GM12878 (cell line): Measurements from ENCODE around the gene C14orf93. TPM values are rescaled to one million over a fixed set of nuclear protein-coding genes. Genes with fewer than 3 reads are reported as not detected.

Experiments
- ATAC-seq: fragments of 200-7000 bp; cut with Tn5 transposase; 3 replicates; pipeline ENCODE4 v1.9.1; 2020; ENCODE audit warnings: mild to moderate bottlenecking, moderate library complexity
- BruUV-seq: library from RNA; stranded (reverse); fragments of 400-500 nt; replicated peaks from 2 replicates; lab custom pipeline; 2021; lab: Mats Ljungman, UMichigan
- CTCF ChIA-PET: fragments of 300-600 bp; sonication (Branson Sonifier 250); formaldehyde crosslinking; extraction: SDS; loops from one replicate; lab custom pipeline; 2021; ENCODE audit warnings: inconsistent platforms; lab: Yijun Ruan, JAX
- POLR2A ChIA-PET: fragments of 350-600 bp; formaldehyde crosslinking; extraction: SDS; loops from one replicate; lab custom pipeline; 2021; ENCODE audit warnings: inconsistent platforms; lab: Charles Lee
- RAD21 ChIA-PET: fragments of 300-600 bp; sonication (Branson Sonifier 250); formaldehyde crosslinking; loops from one replicate; lab custom pipeline; 2023; ENCODE audit warnings: antibody characterized with exemption; ENCODE audit not compliant: unreplicated experiment; lab: Charles Lee
- SMC1A ChIA-PET: fragments of 300-600 bp; sonication (Branson Sonifier 250); formaldehyde crosslinking; loops from one replicate; lab custom pipeline; 2023; ENCODE audit not compliant: unreplicated experiment, uncharacterized antibody; lab: Charles Lee
- DNase-seq: peaks from one replicate; pipeline ENCODE4 v3.0.0-alpha.2; 2011; ENCODE audit warnings: low read depth, low spot score
- FAIRE-seq: peaks from 3 replicates; lab custom pipeline; 2011; peaks lifted over from hg19 to GRCh38; lab: Jason Lieb, UNC
- H2AFZ ChIP-seq: 2 replicates; pipeline ENCODE4 v1.6.0; 2011; ENCODE audit warnings: low read depth, low read length, control low read depth; ENCODE audit not compliant: control insufficient read depth
- H3K27ac ChIP-seq: 2 replicates; pipeline ENCODE4 v1.5.1; 2011; ENCODE audit warnings: control low read depth; ENCODE audit not compliant: control insufficient read depth, insufficient read depth
- H3K27me3 ChIP-seq, 2 experiments: replicated peaks in 1 of 2; 2 replicates each; pipeline versions ENCODE4 v1.6.0 to v1.6.1; 2011; ENCODE audit warnings: low read length in 1 of 2; ENCODE audit not compliant: control insufficient read depth in 2 of 2, insufficient read depth in 2 of 2
- H3K36me3 ChIP-seq, 2 experiments: 2 replicates each; pipeline ENCODE4 v1.5.1; 2011; ENCODE audit warnings: low read length in 1 of 2; ENCODE audit not compliant: control insufficient read depth in 2 of 2, insufficient read depth in 2 of 2
- H3K4me1 ChIP-seq: 2 replicates; pipeline ENCODE4 v1.6.1; 2011; ENCODE audit warnings: mild to moderate bottlenecking, low read length, moderate library complexity, mixed read lengths; ENCODE audit not compliant: control insufficient read depth, insufficient read depth
- H3K4me2 ChIP-seq: 2 replicates; pipeline ENCODE4 v1.6.0; 2011; ENCODE audit warnings: control low read depth; ENCODE audit not compliant: control insufficient read depth, insufficient read depth
- H3K4me3 ChIP-seq: fragments of 200-600 bp; sonication (generic); 2 replicates; pipeline ENCODE4 v1.5.1; 2016
- H3K79me2 ChIP-seq: 2 replicates; pipeline ENCODE4 v1.6.0; 2011; ENCODE audit warnings: low read length; ENCODE audit not compliant: control insufficient read depth, insufficient read depth
- H3K9ac ChIP-seq: 2 replicates; pipeline ENCODE4 v1.8.0; 2011; ENCODE audit warnings: low read length, control low read depth, mixed read lengths; ENCODE audit not compliant: control insufficient read depth, insufficient read depth
- H3K9me3 ChIP-seq: replicated peaks from 3 replicates; pipeline ENCODE4 v1.5.1; 2011; ENCODE audit warnings: mild to moderate bottlenecking, low read length; ENCODE audit not compliant: control insufficient read depth, insufficient read depth
- H4K20me1 ChIP-seq: 2 replicates; pipeline ENCODE4 v1.6.0; 2011; ENCODE audit not compliant: control insufficient read depth, insufficient read depth
- BACH1 ChIP-seq: fragments of 450-650 bp; IDR thresholded peaks from 2 replicates; pipeline ENCODE4 v1.6.1; 2017; ENCODE audit warnings: mild to moderate bottlenecking, borderline replicate concordance
- CHD1 ChIP-seq: IDR thresholded peaks from 2 replicates; pipeline ENCODE4 v1.6.1; 2012; ENCODE audit warnings: low read depth, low read length, improper control_type of control experiment
- CHD4 ChIP-seq: fragments of 200-600 bp; sonication (generic); IDR thresholded peaks from 2 replicates; pipeline ENCODE4 v1.6.1; 2016; ENCODE audit warnings: mild to moderate bottlenecking
- E2F8 ChIP-seq: fragments of 450-650 bp; IDR thresholded peaks from 2 replicates; pipeline ENCODE4 v1.6.1; 2018; ENCODE audit warnings: mild to moderate bottlenecking, low read depth, moderate library complexity; ENCODE audit not compliant: partially characterized antibody
- GABPA ChIP-seq: IDR thresholded peaks from 2 replicates; pipeline ENCODE4 v1.6.1; 2014; ENCODE audit warnings: antibody characterized with exemption, low read depth, mild to moderate bottlenecking, inconsistent platforms
- KDM1A ChIP-seq: fragments of 200-600 bp; sonication (generic); IDR thresholded peaks from 2 replicates; pipeline ENCODE4 v1.6.1; 2016; ENCODE audit warnings: borderline replicate concordance
- NFYA ChIP-seq: IDR thresholded peaks from 2 replicates; pipeline ENCODE4 v1.6.1; 2011; ENCODE audit warnings: low read depth, mild to moderate bottlenecking, low read length, improper control_type of control experiment, borderline replicate concordance
- ZNF274 ChIP-seq: IDR thresholded peaks from one replicate; pipeline ENCODE4 v1.8.0; 2011; ENCODE audit not compliant: insufficient read length, insufficient read depth
- ZNF592 ChIP-seq: fragments of 450-650 bp; IDR thresholded peaks from 2 replicates; pipeline ENCODE4 v1.6.1; 2017; ENCODE audit warnings: mild to moderate bottlenecking, moderate library complexity
- ZSCAN29 ChIP-seq: fragments of 450-650 bp; IDR thresholded peaks from 2 replicates; pipeline ENCODE4 v1.6.1; 2017; ENCODE audit warnings: mild to moderate bottlenecking, moderate library complexity
- WGBS: methylation state at CpG from one replicate; pipeline ENCODE4 v1.1.6; 2016; ENCODE audit warnings: low lambda C conversion rate; ENCODE audit not compliant: insufficient replicate concordance, insufficient coverage; ENCODE audit errors: missing lambda C conversion rate; 5-methylcytosine and 5-hydroxymethylcytosine counted together
- in situ Hi-C: fragments of 300-500 bp; cut with MboI; formaldehyde crosslinking; loops from 9 replicates; pipeline ENCODE4 v1.14.3; 2018; ENCODE audit warnings: mixed read lengths
- intact Hi-C: fragments of 100-400 bp; cut with micrococcal nuclease; formaldehyde crosslinking; loops from one replicate; pipeline ENCODE4 v1.14.2; 2022; ENCODE audit not compliant: unreplicated experiment
- polyA plus RNA-seq, 11 experiments: library from polyadenylated mRNA; depleted of rRNA in 4 of 11; unstranded in 6 of 11; stranded (reverse) in 5 of 11; fragments of >200 nt; fragmentation: Nextera tagmentation in 4 of 11; fragmentation: Illumina TruSeq in 1 of 11; extraction: Ambion mirVana in 4 of 11; extraction: Trizol in 1 of 11; gene quantifications; 1 replicate in 1 of 11; 2 replicates in 10 of 11; pipeline versions ENCODE4 v1.2.1 to v1.2.3, GENCODE V29; 2011 to 2016; ENCODE audit warnings: inconsistent platforms in 2 of 11, missing spikeins in 2 of 11, low read depth in 1 of 11
- total RNA-seq, 4 experiments: library from RNA; depleted of rRNA in 3 of 4; stranded (reverse); fragments of >200 nt in 3 of 4; fragmentation: Illumina TruSeq in 1 of 4; extraction: Trizol in 1 of 4; gene quantifications; 2 replicates each; pipeline versions ENCODE4 v1.2.1 to v1.2.3, GENCODE V29; 2013 to 2021

Gene C14orf93
- total and polyA plus RNA-seq, 10 of the 15 experiments (the other 5 are each of a cell fraction or from before 2014, with no cell fraction given), result 1.8 to 13.9 (median 10.2) TPM

- POLR2A ChIA-PET, result interaction anchor here (0.8 to 1.4 kb wide), 2 partner anchors 70 to 79 kb away, joined by 3 to 9 read pairs; no protein-coding TSS in a partner anchor
- ATAC-seq (no peak), DNase-seq (no peak), FAIRE-seq (no peak)
- Histone ChIP-seq H3K36me3 (peaks cover 5 to 7% of the 10 kb centered on the region in 2 experiments; a peak in 3 of 4 replicates), H3K4me2 (no peak overlapping the region), H3K9ac (no peak overlapping the region), H3K27ac (no peak overlapping the region), H3K9me3 (no peaks in the 10 kb centered on the region), H3K27me3 (no peaks in the 10 kb centered on the region)
- CTCF ChIA-PET, result interaction anchor here (0.6 to 18.3 kb wide), 15 partner anchors 13 to 485 kb away, joined by 3 to 853 read pairs (median 5); partner anchors contain the start of genes AJUBA, HAUS4 and PRMT5
- intact Hi-C loops, result loop anchor here (5.0 kb wide), 2 partner anchors 83 to 483 kb away; no protein-coding TSS in a partner anchor
- no TSS peak for BruUV-seq
- 90% methylated on average over 12 of the region's 12 CpGs for WGBS
- SMC1A ChIA-PET, result interaction anchor here (0.6 to 8.7 kb wide), 7 partner anchors 15 to 1611 kb away, joined by 3 to 156 read pairs (median 3); partner anchors contain the start of gene PRMT5
- no peak for TF ChIP-seq ZNF274
- no peak for TF ChIP-seq GABPA
- no peak for TF ChIP-seq E2F8
- TF ChIP-seq CHD4, result no peak
- TF ChIP-seq BACH1, result no peak
- TF ChIP-seq ZSCAN29, result no peak
- TF ChIP-seq ZNF592, result no peak
- no peak for TF ChIP-seq KDM1A
- no peak for TF ChIP-seq CHD1
- no peak for TF ChIP-seq NFYA
- TF ChIP-seq, all 136 proteins: peak for 0
- Histone ChIP-seq H3K79me2 (no peaks in the 10 kb centered on the region), H3K4me3 (no peak overlapping the region), H2AFZ (no peak overlapping the region), H4K20me1 (no peaks in the 10 kb centered on the region), H3K4me1 (peaks cover 12% of the 10 kb centered on the region)
- RAD21 ChIA-PET, result interaction anchor here (0.9 to 10.8 kb wide), 9 partner anchors 13 to 216 kb away, joined by 3 to 224 read pairs (median 6); partner anchors contain the start of genes AJUBA and PRMT5
- in situ Hi-C loops, result no loop called here
Measured at GRCh38 chr14:23055147-23055550, 45.2 kb upstream of the C14orf93 start.
